ENCODE results near the gene GABRA5. TPM values are rescaled to one million over a fixed set of nuclear protein-coding genes. Genes with fewer than 3 reads are reported as not detected.

The GABRA5 gene
- total RNA-seq, 1 donor from 2014 or later: 0.54 TPM

DNA sequence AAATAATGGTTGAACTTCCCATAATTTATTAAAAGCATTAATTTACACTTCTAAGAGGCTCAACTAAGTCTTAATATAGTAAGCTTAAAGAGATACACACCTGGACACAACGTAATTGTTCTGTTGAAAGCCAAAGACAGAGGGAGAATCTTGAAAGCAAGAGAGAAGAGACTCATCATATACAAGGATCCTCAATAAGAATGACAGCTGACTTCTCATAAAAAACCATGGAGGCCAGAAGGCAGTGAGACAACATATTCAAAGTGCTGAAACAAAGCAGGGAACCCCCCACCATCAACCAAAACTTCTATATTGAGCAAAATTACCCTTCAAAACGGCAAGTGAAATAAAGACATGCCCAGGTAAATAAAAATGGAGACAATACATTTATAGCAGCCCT, 87.5 kb downstream of the GABRA5 start:
- Mint-ChIP-seq H3K36me3 (ENCODE audit: low read depth) (peaks cover 2% of the 10 kb centered on the region), H3K4me1 (no peaks in the 10 kb centered on the region), H3K4me3 (no peak overlapping the region), H3K27ac (ENCODE audit: unreplicated experiment) (no peak overlapping the region), H3K9me3 (peaks cover 16% of the 10 kb centered on the region), H3K27me3 (ENCODE audit: low read depth) (no peaks in the 10 kb centered on the region)
- no peak for DNase-seq (ENCODE audit: low read depth, low spot score)
- TF ChIP-seq, protein P1, sequence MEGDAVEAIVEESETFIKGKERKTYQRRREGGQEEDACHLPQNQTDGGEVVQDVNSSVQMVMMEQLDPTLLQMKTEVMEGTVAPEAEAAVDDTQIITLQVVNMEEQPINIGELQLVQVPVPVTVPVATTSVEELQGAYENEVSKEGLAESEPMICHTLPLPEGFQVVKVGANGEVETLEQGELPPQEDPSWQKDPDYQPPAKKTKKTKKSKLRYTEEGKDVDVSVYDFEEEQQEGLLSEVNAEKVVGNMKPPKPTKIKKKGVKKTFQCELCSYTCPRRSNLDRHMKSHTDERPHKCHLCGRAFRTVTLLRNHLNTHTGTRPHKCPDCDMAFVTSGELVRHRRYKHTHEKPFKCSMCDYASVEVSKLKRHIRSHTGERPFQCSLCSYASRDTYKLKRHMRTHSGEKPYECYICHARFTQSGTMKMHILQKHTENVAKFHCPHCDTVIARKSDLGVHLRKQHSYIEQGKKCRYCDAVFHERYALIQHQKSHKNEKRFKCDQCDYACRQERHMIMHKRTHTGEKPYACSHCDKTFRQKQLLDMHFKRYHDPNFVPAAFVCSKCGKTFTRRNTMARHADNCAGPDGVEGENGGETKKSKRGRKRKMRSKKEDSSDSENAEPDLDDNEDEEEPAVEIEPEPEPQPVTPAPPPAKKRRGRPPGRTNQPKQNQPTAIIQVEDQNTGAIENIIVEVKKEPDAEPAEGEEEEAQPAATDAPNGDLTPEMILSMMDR (conservative IDR thresholded peaks at IDR 0.05): no peak

DNA sequence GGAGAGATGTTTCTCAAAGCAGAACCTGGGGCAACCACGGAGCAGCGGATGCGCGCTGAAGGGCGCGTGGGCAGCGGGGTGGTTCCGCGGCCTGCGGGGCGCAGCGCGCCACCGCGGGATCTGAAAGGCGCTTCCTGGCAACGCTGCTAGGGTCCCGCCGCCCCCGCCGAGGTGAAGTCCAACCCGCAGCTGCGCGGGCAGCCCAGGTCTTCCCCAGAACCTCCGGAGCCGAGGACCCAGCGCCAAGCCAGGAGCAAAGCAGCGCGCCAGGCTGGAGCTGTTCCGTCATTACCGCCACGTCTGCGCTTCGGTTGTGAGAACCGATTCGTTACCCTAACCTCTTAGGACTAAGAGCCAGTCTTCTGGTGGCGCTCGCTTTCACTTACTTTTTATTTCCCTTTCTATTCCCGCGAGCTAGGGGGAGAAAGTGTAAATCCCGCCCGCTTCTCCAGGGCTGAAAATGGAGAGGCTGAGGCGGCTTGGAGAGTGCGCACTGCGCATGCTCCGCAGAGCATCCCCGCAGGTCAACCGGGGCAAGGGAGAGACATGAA, 100.9 kb downstream of the GABRA5 start:
- peak overlapping the region; percentile 90 for H3K27ac Mint-ChIP-seq (ENCODE audit: unreplicated experiment)
- peaks cover 16% of the 10 kb centered on the region for H3K4me1 Mint-ChIP-seq
- no peaks in the 10 kb centered on the region for H3K9me3 Mint-ChIP-seq
- H3K4me3 Mint-ChIP-seq: peak overlapping the region; percentile 93
- peaks cover 36% of the 10 kb centered on the region for H3K27me3 Mint-ChIP-seq (ENCODE audit: low read depth)
- H3K36me3 Mint-ChIP-seq (ENCODE audit: low read depth): no peaks in the 10 kb centered on the region
- DNase-seq (ENCODE audit: low read depth, low spot score): peak; percentile 66
- TF ChIP-seq, protein P1 (conservative IDR thresholded peaks at IDR 0.05): no peak

DNA sequence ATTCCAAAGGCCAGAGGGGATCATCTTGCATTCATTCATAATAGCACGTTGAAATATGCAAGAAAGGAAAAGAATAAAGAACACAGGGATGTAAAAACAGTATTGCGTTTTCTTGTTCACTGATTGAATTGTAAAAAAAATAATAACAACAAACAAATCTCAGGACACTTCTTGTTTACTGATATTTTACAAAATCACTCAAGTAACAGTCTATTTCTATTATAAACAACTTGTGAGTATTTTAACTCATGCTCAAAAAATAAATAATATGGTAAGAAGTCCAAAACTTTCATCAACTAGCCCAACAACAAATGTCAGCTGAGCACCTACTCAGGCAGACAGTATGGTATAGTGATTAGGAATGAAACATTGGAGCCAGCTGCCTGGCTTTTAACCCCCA, 101.9 kb downstream of the GABRA5 start:
- Mint-ChIP-seq H3K4me3 (peak overlapping the region; percentile 87), H3K27ac (ENCODE audit: unreplicated experiment) (no peak overlapping the region), H3K9me3 (no peaks in the 10 kb centered on the region), H3K27me3 (ENCODE audit: low read depth) (peaks cover 42% of the 10 kb centered on the region), H3K4me1 (peaks cover 20% of the 10 kb centered on the region), H3K36me3 (ENCODE audit: low read depth) (no peaks in the 10 kb centered on the region)
- TF ChIP-seq, protein P1 (conservative IDR thresholded peaks at IDR 0.05): no peak
- DNase-seq (ENCODE audit: low read depth, low spot score): no peak

DNA sequence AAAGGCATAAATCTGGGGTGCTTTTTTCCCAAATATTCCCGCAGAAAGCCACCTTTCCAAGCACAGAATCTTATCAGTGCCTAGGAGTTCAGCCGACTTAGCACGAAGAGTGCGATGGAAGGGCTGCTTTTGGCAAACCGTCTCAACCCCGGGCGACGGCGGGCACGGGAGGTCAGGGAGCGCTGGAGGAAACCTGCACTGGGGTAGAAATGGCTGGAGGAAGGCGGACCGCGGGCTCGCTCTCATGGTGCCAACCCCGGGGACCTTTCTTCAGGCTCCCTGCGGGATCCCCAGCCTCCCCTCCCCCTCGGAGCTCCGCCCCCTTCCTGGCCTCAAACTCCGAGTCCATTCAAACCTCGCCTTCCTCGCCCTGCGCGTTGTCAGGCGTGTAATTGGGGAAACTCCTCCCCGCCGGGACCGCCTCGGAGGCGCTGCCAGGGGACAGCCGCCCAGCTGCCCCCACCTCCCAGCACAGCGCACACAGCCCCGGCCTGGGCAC, 103.9 kb downstream of the GABRA5 start, which contains the start of gene GABRG3:
TSS of gene GABRG3 (plus strand) at position 470 of the 499 bp plus-strand sequence.
- peak within 1 kb of the TSS; percentile 87 for H3K4me3 Mint-ChIP-seq
- H3K4me1 Mint-ChIP-seq: peaks cover 24% of the 10 kb centered on the region
- H3K9me3 Mint-ChIP-seq: no peaks in the 10 kb centered on the region
- TF ChIP-seq, protein P1 (conservative IDR thresholded peaks at IDR 0.05): no peak
- H3K27ac Mint-ChIP-seq (ENCODE audit: unreplicated experiment): no peak within 1 kb of the TSS
- no peaks in the 10 kb centered on the region for H3K36me3 Mint-ChIP-seq (ENCODE audit: low read depth)
- peak; percentile 65 for DNase-seq (ENCODE audit: low read depth, low spot score)
- H3K27me3 Mint-ChIP-seq (ENCODE audit: low read depth): peaks cover 42% of the 10 kb centered on the region

DNA sequence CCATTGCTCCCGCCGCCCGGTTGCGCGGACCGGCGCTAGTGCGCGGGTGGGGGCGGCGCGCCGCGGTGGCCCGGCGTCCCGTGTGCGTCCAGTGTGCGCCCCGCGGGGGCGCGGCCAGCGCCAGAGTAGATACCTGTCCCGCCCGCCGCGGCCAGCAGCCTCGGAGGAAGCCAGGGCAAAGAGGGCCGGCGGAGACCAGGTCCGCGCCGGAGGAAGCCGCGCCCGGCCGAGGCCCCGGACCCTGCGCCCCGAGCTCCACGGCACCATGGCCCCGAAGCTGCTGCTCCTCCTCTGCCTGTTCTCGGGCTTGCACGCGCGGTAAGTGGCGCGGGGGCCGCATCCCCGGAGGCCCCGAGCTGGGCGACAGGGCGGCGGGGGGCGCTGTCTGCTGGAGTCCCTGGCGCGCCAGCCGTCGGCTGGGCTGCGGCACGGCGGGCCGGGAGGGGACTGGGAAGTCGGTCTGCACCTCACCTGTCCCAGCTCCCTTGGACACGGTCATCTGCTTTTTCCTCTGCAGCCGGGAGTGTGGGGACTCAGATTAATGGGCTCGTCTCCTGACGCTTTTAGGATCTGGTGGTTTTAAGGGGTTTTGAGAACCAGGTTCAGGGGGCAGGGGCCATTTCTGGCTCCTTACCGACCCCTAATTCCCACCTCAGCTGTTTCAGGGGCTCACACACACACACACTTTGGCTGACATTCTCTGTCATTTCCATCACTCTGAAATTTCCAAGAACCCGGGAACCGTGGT, 104.6 kb downstream of the GABRA5 start:
- Mint-ChIP-seq H3K27ac (ENCODE audit: unreplicated experiment) (no peak overlapping the region), H3K27me3 (ENCODE audit: low read depth) (peaks cover 42% of the 10 kb centered on the region), H3K4me3 (peak overlapping the region; percentile 84), H3K4me1 (peaks cover 24% of the 10 kb centered on the region), H3K36me3 (ENCODE audit: low read depth) (no peaks in the 10 kb centered on the region), H3K9me3 (no peaks in the 10 kb centered on the region)
- peak; percentile 32 for DNase-seq (ENCODE audit: low read depth, low spot score)
- TF ChIP-seq, protein P1 (conservative IDR thresholded peaks at IDR 0.05): peak; percentile 29

Data from neural crest cell (in vitro differentiated cells).